GM12878 (cell line): ENCODE data around the gene CAMTA1.

ENCODE experiments used
- CBX5 ChIP-seq: sonication (generic); IDR thresholded peaks from 2 replicates; pipeline ENCODE4 v1.6.1; 2016; ENCODE audit warnings: low read depth, moderate library complexity, mild to moderate bottlenecking, inconsistent platforms
- CTCF ChIP-seq, 3 experiments: IDR thresholded peaks in 2 of 3; conservative IDR thresholded peaks in 1 of 3; 2 replicates each; pipeline ENCODE4 v1.5.1; 2011; ENCODE audit warnings: low read depth in 3 of 3, low read length in 3 of 3, mild to moderate bottlenecking in 3 of 3, control low read depth in 2 of 3, moderate library complexity in 2 of 3, inconsistent platforms in 1 of 3, mixed read lengths in 1 of 3; ENCODE audit not compliant: control insufficient read depth in 2 of 3, insufficient read depth in 1 of 3; ENCODE audit errors: extremely low read depth in 1 of 3
- FOXK2 ChIP-seq: fragments of 450-650 bp; IDR thresholded peaks from 2 replicates; pipeline ENCODE4 v1.6.1; 2017; ENCODE audit warnings: mild to moderate bottlenecking, moderate library complexity
- KDM1A ChIP-seq: fragments of 200-600 bp; sonication (generic); IDR thresholded peaks from 2 replicates; pipeline ENCODE4 v1.6.1; 2016; ENCODE audit warnings: borderline replicate concordance
- MTA2 ChIP-seq: fragments of 450-650 bp; IDR thresholded peaks from 2 replicates; pipeline ENCODE4 v1.6.1; 2016; ENCODE audit warnings: low read depth, mild to moderate bottlenecking, moderate library complexity
- PKNOX1 ChIP-seq: fragments of 450-650 bp; IDR thresholded peaks from 2 replicates; pipeline ENCODE4 v1.6.1; 2016; ENCODE audit warnings: mild to moderate bottlenecking
- POLR2A ChIP-seq: IDR thresholded peaks from 2 replicates; pipeline ENCODE4 v1.6.1; 2011; ENCODE audit warnings: low read depth, mild to moderate bottlenecking, low read length
- SP1 ChIP-seq: IDR thresholded peaks from one replicate; pipeline ENCODE4 v1.6.1; 2011; ENCODE audit warnings: low read depth, low read length

- TF ChIP-seq POLR2A = no peak
- no peak for TF ChIP-seq KDM1A
- TF ChIP-seq CTCF (IDR thresholded peaks at IDR 0.05 in 2 of 3, conservative IDR thresholded peaks at IDR 0.05 in 1 of 3; ENCODE audit: control insufficient read depth in 2 of 3, extremely low read depth in 1 of 3, insufficient read depth in 1 of 3, low read depth in 3 of 3, low read length in 3 of 3) = no peak
- TF ChIP-seq MTA2 = no peak
- no peak for TF ChIP-seq SP1
- no peak for TF ChIP-seq CBX5
- no peak for TF ChIP-seq FOXK2
- no peak for TF ChIP-seq PKNOX1
Measured at GRCh38 chr1:6842301-6842700, 57.0 kb downstream of the CAMTA1 start.
